SK-N-SH (cell line): ENCODE results near the gene PYGO2. TPM values are rescaled to one million over a fixed set of nuclear protein-coding genes. Genes with fewer than 3 reads are reported as not detected.

Experiments
- CTCF ChIA-PET: fragments of 300-600, 350-600 bp; formaldehyde crosslinking; extraction: SDS; loops from one replicate; lab custom pipeline; 2021; lab: Yijun Ruan, JAX
- POLR2A ChIA-PET: fragments of 350-600 bp; sonication (Branson Sonifier 250); formaldehyde crosslinking; extraction: SDS; loops from one replicate; lab custom pipeline; 2020; ENCODE audit warnings: antibody characterized with exemption, inconsistent platforms; lab: Yijun Ruan, JAX
- DNase-seq: peaks from one replicate; pipeline ENCODE4 v3.0.0; 2012
- H2AFZ ChIP-seq: fragments of 200-600 bp; sonication (generic); 2 replicates; pipeline ENCODE4 v1.8.1; 2016; ENCODE audit warnings: antibody characterized with exemption, mild to moderate bottlenecking, low read depth
- H3F3A ChIP-seq: fragments of 200-600 bp; sonication (generic); replicated peaks from 2 replicates; pipeline ENCODE3; 2016; ENCODE audit warnings: antibody characterized with exemption, mild to moderate bottlenecking; ENCODE audit not compliant: insufficient read depth
- H3K27ac ChIP-seq, 2 experiments: fragments of 200-500 bp in 1 of 2; fragments of 200-600 bp in 1 of 2; sonication (Bioruptor generic) in 1 of 2; sonication (generic), shearing (Covaris generic) in 1 of 2; 2 replicates each; pipeline versions ENCODE4 v1.5.1 to v1.6.1; 2014 to 2016; ENCODE audit warnings: low read depth in 2 of 2, inconsistent platforms in 1 of 2, low read length in 1 of 2, mild to moderate bottlenecking in 1 of 2, mixed read lengths in 1 of 2
- H3K27me3 ChIP-seq: fragments of 200-600 bp; sonication (generic), shearing (Covaris generic); 2 replicates; pipeline ENCODE4 v1.6.1; 2016; ENCODE audit warnings: mixed run types; ENCODE audit not compliant: insufficient read depth
- H3K36me3 ChIP-seq, 2 experiments: fragments of 200-500 bp in 1 of 2; fragments of 200-600 bp in 1 of 2; sonication (Bioruptor generic) in 1 of 2; sonication (generic) in 1 of 2; replicated peaks in 1 of 2; 2 replicates each; pipeline versions ENCODE3 to v1.5.1; 2014 to 2016; ENCODE audit warnings: low read length in 1 of 2, mild to moderate bottlenecking in 1 of 2; ENCODE audit not compliant: insufficient read depth in 2 of 2, control insufficient read depth in 1 of 2
- H3K4me1 ChIP-seq, 2 experiments: fragments of 200-500 bp in 1 of 2; fragments of 200-600 bp in 1 of 2; sonication (Bioruptor generic) in 1 of 2; sonication (generic), shearing (Covaris generic) in 1 of 2; 2 replicates each; pipeline versions ENCODE4 v1.5.1 to v1.6.1; 2014 to 2016; ENCODE audit warnings: low read depth in 1 of 2, low read length in 1 of 2, mixed run types in 1 of 2; ENCODE audit not compliant: insufficient read depth in 2 of 2, control insufficient read depth in 1 of 2
- H3K4me2 ChIP-seq: fragments of 200-600 bp; sonication (generic), shearing (Covaris generic); 2 replicates; pipeline ENCODE4 v1.6.1; 2017; ENCODE audit warnings: mixed run types
- H3K4me3 ChIP-seq, 2 experiments: fragments of 200-500 bp in 1 of 2; fragments of 200-600 bp in 1 of 2; sonication (Bioruptor generic) in 1 of 2; sonication (generic), shearing (Covaris generic) in 1 of 2; 2 replicates each; pipeline versions ENCODE4 v1.5.1 to v1.8.1; 2014 to 2016; ENCODE audit warnings: low read depth in 2 of 2, inconsistent platforms in 1 of 2, low read length in 1 of 2, mild to moderate bottlenecking in 1 of 2, mixed read lengths in 1 of 2, moderate library complexity in 1 of 2
- H3K79me2 ChIP-seq: fragments of 200-600 bp; sonication (generic); 2 replicates; pipeline ENCODE4 v1.8.1; 2017; ENCODE audit warnings: mild to moderate bottlenecking; ENCODE audit not compliant: insufficient read depth
- H3K9ac ChIP-seq: fragments of 200-600 bp; sonication (generic); 2 replicates; pipeline ENCODE4 v1.6.1; 2017; ENCODE audit warnings: mixed run types
- H3K9me2 ChIP-seq: fragments of 200-600 bp; sonication (generic); 2 replicates; pipeline ENCODE4 v1.6.1; 2017; ENCODE audit warnings: mixed run types
- H3K9me3 ChIP-seq: fragments of 200-600 bp; sonication (generic); 2 replicates; pipeline ENCODE4 v1.6.1; 2017; ENCODE audit warnings: mixed run types, mild to moderate bottlenecking, moderate library complexity
- H4K20me1 ChIP-seq: fragments of 200-600 bp; sonication (generic); 2 replicates; pipeline ENCODE4 v1.6.1; 2017; ENCODE audit warnings: mild to moderate bottlenecking, mixed run types; ENCODE audit not compliant: insufficient read depth
- CHD2 ChIP-seq: fragments of 150-350 bp; IDR thresholded peaks from 2 replicates; pipeline ENCODE4 v1.6.1; 2018; ENCODE audit warnings: low read length; ENCODE audit not compliant: partially characterized antibody
- CTCF ChIP-seq: fragments of 200-600 bp; sonication (generic); IDR thresholded peaks from 2 replicates; pipeline ENCODE4 v1.6.1; 2017; ENCODE audit warnings: antibody characterized with exemption, mild to moderate bottlenecking, moderate library complexity
- ELF1 ChIP-seq: IDR thresholded peaks from 2 replicates; pipeline ENCODE4 v1.4.0; 2012
- EZH2phosphoT487 ChIP-seq: fragments of 200-600 bp; sonication (generic); IDR thresholded peaks from 2 replicates; pipeline ENCODE4 v1.6.1; 2017; ENCODE audit warnings: low read depth, mixed run types, mild to moderate bottlenecking, antibody characterized with exemption, moderate library complexity, borderline replicate concordance
- FOXJ3 ChIP-seq: sonication (generic); formaldehyde crosslinking; IDR thresholded peaks from 2 replicates; pipeline ENCODE4 v1.5.1; 2020; ENCODE audit warnings: mild to moderate bottlenecking, missing genetic modification reagents
- GABPA ChIP-seq: IDR thresholded peaks from 2 replicates; pipeline ENCODE4 v1.4.0; 2012; ENCODE audit warnings: low read depth, mild to moderate bottlenecking
- GATA2 ChIP-seq: sonication (generic); formaldehyde crosslinking; IDR thresholded peaks from 2 replicates; pipeline ENCODE4 v1.5.0; 2020; ENCODE audit warnings: mild to moderate bottlenecking, missing genetic modification reagents
- JUND ChIP-seq: IDR thresholded peaks from 2 replicates; pipeline ENCODE4 v1.4.0; 2012
- MXI1 ChIP-seq: IDR thresholded peaks from 2 replicates; pipeline ENCODE4 v1.6.1; 2012; ENCODE audit warnings: mild to moderate bottlenecking, low read depth, low read length, improper control_type of control experiment
- NFIC ChIP-seq: IDR thresholded peaks from 2 replicates; pipeline ENCODE4 v1.4.0; 2012; ENCODE audit warnings: borderline replicate concordance
- NRF1 ChIP-seq: IDR thresholded peaks from 2 replicates; pipeline ENCODE4 v1.6.1; 2012; ENCODE audit warnings: low read depth, mild to moderate bottlenecking, low read length
- PBX3 ChIP-seq: IDR thresholded peaks from 2 replicates; pipeline ENCODE4; 2012
- RAD21 ChIP-seq: IDR thresholded peaks from 2 replicates; pipeline ENCODE4 v1.6.1; 2012; ENCODE audit warnings: mild to moderate bottlenecking, low read length
- RCOR1 ChIP-seq: fragments of 150-350 bp; IDR thresholded peaks from 2 replicates; pipeline ENCODE4 v1.6.1; 2017; ENCODE audit warnings: antibody characterized with exemption, low read length
- REST ChIP-seq: IDR thresholded peaks from 2 replicates; pipeline ENCODE4 v1.6.1; 2012; ENCODE audit warnings: mild to moderate bottlenecking, low read depth, low read length, moderate library complexity
- RXRA ChIP-seq: IDR thresholded peaks from 2 replicates; pipeline ENCODE4 v1.4.0; 2012; ENCODE audit warnings: low read depth, mild to moderate bottlenecking, borderline replicate concordance
- SIN3A ChIP-seq: IDR thresholded peaks from 2 replicates; pipeline ENCODE4 v1.6.1; 2012; ENCODE audit warnings: low read depth, mild to moderate bottlenecking, low read length, moderate library complexity, borderline replicate concordance
- SMC3 ChIP-seq: IDR thresholded peaks from 2 replicates; pipeline ENCODE4 v1.6.1; 2012; ENCODE audit warnings: low read depth, low read length, improper control_type of control experiment
- TAF1 ChIP-seq: IDR thresholded peaks from 2 replicates; pipeline ENCODE4 v1.6.1; 2012; ENCODE audit warnings: low read depth, mild to moderate bottlenecking, low read length, moderate library complexity, borderline replicate concordance
- TCF12 ChIP-seq: IDR thresholded peaks from 2 replicates; pipeline ENCODE4 v1.4.0; 2012
- TEAD4 ChIP-seq: IDR thresholded peaks from 2 replicates; pipeline ENCODE4 v1.4.0; 2012; ENCODE audit warnings: mild to moderate bottlenecking, borderline replicate concordance; ENCODE audit not compliant: insufficient read depth
- USF1 ChIP-seq: IDR thresholded peaks from 2 replicates; pipeline ENCODE4 v1.4.0; 2012; ENCODE audit warnings: low read depth, borderline replicate concordance
- USF2 ChIP-seq: fragments of 150-350 bp; IDR thresholded peaks from 2 replicates; pipeline ENCODE4 v1.6.1; 2017; ENCODE audit warnings: antibody characterized with exemption, low read length, low read depth, borderline replicate concordance
- YY1 ChIP-seq: IDR thresholded peaks from 2 replicates; pipeline ENCODE4 v1.4.0; 2012; ENCODE audit warnings: low read depth, mild to moderate bottlenecking
- ZBTB33 ChIP-seq: IDR thresholded peaks from 2 replicates; pipeline ENCODE4 v1.4.0; 2012; ENCODE audit warnings: low read depth, borderline replicate concordance
- WGBS: methylation state at CpG from one replicate; pipeline ENCODE4 v1.1.6; 2017; ENCODE audit warnings: low lambda C conversion rate; 5-methylcytosine and 5-hydroxymethylcytosine counted together
- polyA plus RNA-seq, 3 experiments: library from polyadenylated mRNA; depleted of rRNA; stranded (reverse); fragments of >200 nt; gene quantifications; 2 replicates each; pipeline ENCODE4 v1.2.3, GENCODE V29; 2012

PYGO2 gene
- polyA plus RNA-seq, 1 of the 3 experiments (the other 2 are of a cell fraction) = 23.3 TPM

GRCh38 chr1:154968731-154969130 lies 7.1 kb upstream of the PYGO2 start:
- peaks cover 31 to 36% of the 10 kb centered on the region in 2 experiments for H3K36me3 ChIP-seq
- 59% methylated on average over 3 of the region's 3 CpGs for WGBS
- peak; percentile 69 for DNase-seq
- peaks cover 27% of the 10 kb centered on the region for H4K20me1 ChIP-seq
- peak overlapping the region; percentile 97 to 99; a peak in 3 of 4 replicates for H3K27ac ChIP-seq
- H3K4me3 ChIP-seq = peak overlapping the region; percentile 77 to 90
- H3K9me3 ChIP-seq = no peaks in the 10 kb centered on the region
- peaks cover 74% of the 10 kb centered on the region for H3K79me2 ChIP-seq
- peak overlapping the region; percentile 88 for H3K9ac ChIP-seq
- ChIA-PET POLR2A (interaction anchor here (1.2 to 3.7 kb wide), 5 partner anchors 11 to 96 kb away, joined by 3 to 25 read pairs (median 15); partner anchors contain the start of gene PBXIP1), CTCF (interaction anchor here (1.7 to 37.5 kb wide), 3 partner anchors 8 to 82 kb away, joined by 4 to 640 read pairs (median 36); partner anchors contain the start of genes ADAM15, LENEP, PYGO2 and ZBTB7B)
- peaks cover 46% of the 10 kb centered on the region for H3F3A ChIP-seq
- H3K4me2 ChIP-seq = peak overlapping the region; percentile 98
- H3K9me2 ChIP-seq = no peaks in the 10 kb centered on the region
- no peaks in the 10 kb centered on the region for H3K27me3 ChIP-seq
- H3K4me1 ChIP-seq = peaks cover 18 to 61% of the 10 kb centered on the region in 2 experiments
- H2AFZ ChIP-seq = no peak overlapping the region
- no peak for TF ChIP-seq YY1
- peak; percentile 38; the same call in 1 of the 2 replicates for TF ChIP-seq RCOR1
- TF ChIP-seq RXRA = no peak
- TF ChIP-seq CHD2 = peak; percentile 79
- no peak for TF ChIP-seq JUND
- TF ChIP-seq NRF1 = no peak
- TF ChIP-seq TCF12 = no peak
- no peak for TF ChIP-seq FOXJ3
- no peak for TF ChIP-seq ELF1
- TF ChIP-seq REST = no peak
- TF ChIP-seq PBX3 = no peak
- TF ChIP-seq GABPA = no peak
- TF ChIP-seq NFIC = no peak
- TF ChIP-seq GATA2 (CRISPR knock-in tag) = no peak
- TF ChIP-seq ZBTB33 = no peak
- TF ChIP-seq TEAD4 = no peak
- TF ChIP-seq RAD21 = no peak
- no peak for TF ChIP-seq TAF1
- TF ChIP-seq USF2 = no peak
- no peak for TF ChIP-seq SIN3A
- TF ChIP-seq SMC3 = peak; percentile 10; the same call in 1 of the 2 replicates
- no peak for TF ChIP-seq EZH2phosphoT487
- TF ChIP-seq USF1 = no peak
- TF ChIP-seq CTCF = no peak
- TF ChIP-seq MXI1 = peak; percentile 65
